KOPT-K1 (cell line): ENCODE data around the gene RALGAPA2.
A peak's percentile ranks its signal among the peaks of the same experiment; 100 is the strongest.

Source experiments
- H3K27ac ChIP-seq: fragments of 200-600 bp; sonication (generic); 2 replicates; pipeline ENCODE4 v1.5.1; 2016; ENCODE audit warnings: antibody characterized with exemption, mild to moderate bottlenecking, low read depth, low read length; ENCODE audit not compliant: poor library complexity, severe bottlenecking
- H3K36me3 ChIP-seq: fragments of 200-600 bp; sonication (generic); 2 replicates; pipeline ENCODE4 v1.5.1; 2017; ENCODE audit warnings: antibody characterized with exemption, mild to moderate bottlenecking, low read length, moderate library complexity; ENCODE audit not compliant: insufficient read depth
- H3K9me3 ChIP-seq: fragments of 200-600 bp; sonication (generic); 2 replicates; pipeline ENCODE4 v1.5.1; 2017; ENCODE audit warnings: antibody characterized with exemption, low read length, mild to moderate bottlenecking; ENCODE audit not compliant: insufficient read depth, poor library complexity, severe bottlenecking

The RALGAPA2 gene

DNA sequence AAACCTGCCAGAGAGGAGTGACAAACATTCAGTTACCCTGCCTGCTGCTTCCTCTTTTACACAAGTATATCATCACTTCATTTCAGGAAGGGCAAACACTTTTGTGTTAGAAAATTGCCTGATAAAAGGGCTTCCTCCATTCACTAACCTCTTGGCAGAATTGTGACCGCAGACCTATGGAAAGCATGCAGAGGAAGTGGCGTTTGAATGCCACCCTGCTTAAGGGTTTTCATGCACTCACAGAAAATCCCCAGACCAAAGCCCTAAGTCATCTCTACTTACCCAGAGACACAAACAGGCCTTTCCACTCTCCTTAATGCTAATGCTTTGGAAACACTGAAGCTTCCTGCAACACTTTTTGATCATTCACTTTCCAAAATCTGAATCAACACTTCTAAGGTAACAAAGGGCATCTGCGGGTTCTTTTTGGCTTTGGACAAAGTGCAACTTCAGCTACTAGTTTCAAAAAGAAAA lies 22.1 kb upstream of the RALGAPA2 start:
- no peak overlapping the region for H3K27ac ChIP-seq
- no peaks in the 10 kb centered on the region for H3K36me3 ChIP-seq
- no peaks in the 10 kb centered on the region for H3K9me3 ChIP-seq

DNA sequence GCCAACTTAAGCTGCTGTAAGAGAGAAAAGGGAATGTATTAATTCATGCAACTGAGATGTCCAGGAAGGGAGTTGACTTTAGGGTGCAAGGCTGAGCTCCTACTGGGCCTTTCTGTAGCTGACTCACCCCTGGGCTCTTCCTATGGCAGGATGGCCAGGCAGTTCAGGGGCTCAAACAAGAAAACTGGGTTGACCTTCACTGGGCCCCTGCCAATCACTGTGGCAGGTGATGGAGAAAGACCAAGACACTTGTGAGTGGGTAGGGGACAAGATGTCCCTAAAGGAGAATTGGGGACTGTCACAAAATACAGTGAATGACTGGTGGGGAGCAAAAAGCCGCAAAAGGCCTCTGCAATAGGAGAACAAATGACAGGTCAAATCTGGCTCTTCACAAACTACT lies 21.5 kb upstream of the RALGAPA2 start:
- no peaks in the 10 kb centered on the region for H3K9me3 ChIP-seq
- H3K27ac ChIP-seq, result no peak overlapping the region
- no peaks in the 10 kb centered on the region for H3K36me3 ChIP-seq

DNA sequence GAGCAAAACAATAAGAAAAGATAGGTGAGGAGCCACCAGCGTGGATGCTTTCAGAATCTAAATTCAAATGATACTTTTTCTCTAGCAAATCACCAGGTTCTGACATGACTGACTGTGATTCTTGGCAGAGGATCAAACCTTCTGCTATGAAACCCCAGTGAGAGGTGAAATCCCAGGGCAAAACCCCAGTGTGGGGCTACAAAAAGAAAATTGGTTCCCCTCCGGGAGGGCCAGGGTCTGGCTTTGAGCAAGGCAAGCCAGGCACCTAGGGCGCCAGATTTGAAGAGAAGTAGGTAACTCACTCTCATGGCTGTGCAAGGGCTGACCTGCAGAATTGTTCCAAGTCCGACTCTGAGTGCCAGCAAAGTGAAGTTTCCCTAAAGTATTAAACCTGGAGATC lies 20.2 kb upstream of the RALGAPA2 start:
- no peak overlapping the region for H3K27ac ChIP-seq
- no peaks in the 10 kb centered on the region for H3K9me3 ChIP-seq
- H3K36me3 ChIP-seq, result no peaks in the 10 kb centered on the region

GRCh38 chr20:20731945-20732296 lies 19.5 kb upstream of the RALGAPA2 start:
- H3K36me3 ChIP-seq, result no peaks in the 10 kb centered on the region
- H3K27ac ChIP-seq, result no peak overlapping the region
- H3K9me3 ChIP-seq, result no peaks in the 10 kb centered on the region

GRCh38 chr20:20731000-20731944 lies 18.8 kb upstream of the RALGAPA2 start:
- Histone ChIP-seq H3K9me3 (no peaks in the 10 kb centered on the region), H3K36me3 (no peaks in the 10 kb centered on the region), H3K27ac (no peak overlapping the region)

DNA sequence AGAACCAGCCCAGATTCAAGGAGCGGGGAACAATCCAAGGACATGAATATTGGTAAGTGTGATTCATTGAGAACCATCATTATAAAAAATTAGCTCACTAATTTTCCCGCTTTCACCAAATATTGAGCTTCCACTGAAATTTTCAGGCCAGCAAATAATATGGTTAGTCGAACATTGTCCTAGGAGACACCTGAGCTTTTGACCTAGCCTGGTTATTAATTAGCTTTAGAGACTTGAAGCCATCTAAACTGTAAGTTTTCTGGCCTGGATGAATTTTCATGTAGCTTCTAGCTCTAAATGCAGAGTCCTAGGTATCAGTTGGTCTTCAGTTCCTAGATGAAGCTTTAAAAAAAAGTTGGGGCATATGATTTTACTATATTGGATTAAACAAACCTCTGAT lies 17.1 kb upstream of the RALGAPA2 start:
- Histone ChIP-seq H3K9me3 (no peaks in the 10 kb centered on the region), H3K27ac (no peak overlapping the region), H3K36me3 (no peaks in the 10 kb centered on the region)

- Histone ChIP-seq H3K36me3 (no peaks in the 10 kb centered on the region), H3K27ac (no peak overlapping the region), H3K9me3 (no peaks in the 10 kb centered on the region)
Observed at GRCh38 chr20:20721489-20721888, 9.0 kb upstream of the RALGAPA2 start.

DNA sequence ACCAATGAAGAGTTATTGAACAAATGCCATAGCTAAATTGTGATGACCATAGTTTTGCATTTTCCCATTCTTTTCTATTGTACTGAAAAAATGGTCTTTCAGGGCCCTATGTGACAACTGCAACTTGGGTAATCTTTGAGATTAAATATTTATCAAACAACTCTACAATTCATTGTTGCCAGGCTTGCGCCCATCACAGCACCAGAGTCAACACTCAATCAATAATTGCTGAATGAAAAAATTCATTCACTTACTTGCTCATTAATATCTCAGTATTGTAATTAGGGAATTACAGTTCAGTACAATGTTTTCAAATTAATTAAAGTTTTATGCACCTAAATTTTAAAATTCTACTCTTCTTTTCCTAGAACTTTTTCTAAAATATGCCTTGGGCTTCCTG lies 7.7 kb upstream of the RALGAPA2 start:
- Histone ChIP-seq H3K36me3 (no peaks in the 10 kb centered on the region), H3K27ac (no peak overlapping the region)

DNA sequence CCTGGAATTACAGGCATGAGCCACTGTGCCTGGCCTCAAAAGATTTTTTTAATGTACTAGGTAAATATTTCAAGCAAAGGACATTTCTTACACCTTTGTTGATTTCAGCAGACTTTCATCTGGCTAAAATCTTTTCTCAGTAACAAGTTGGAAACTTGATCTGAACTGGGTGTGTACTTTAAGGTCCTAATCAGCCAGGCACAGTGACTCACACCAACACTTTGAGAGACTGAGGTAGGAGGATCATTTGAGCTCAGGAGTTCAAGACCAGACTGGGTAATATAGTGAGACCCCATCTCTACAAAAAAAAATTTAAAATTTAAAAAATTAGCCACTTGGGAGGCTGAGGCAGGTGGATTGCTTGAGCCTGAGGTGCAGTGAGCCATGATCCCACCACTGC lies 7.0 kb upstream of the RALGAPA2 start:
- Histone ChIP-seq H3K36me3 (no peaks in the 10 kb centered on the region), H3K9me3 (no peaks in the 10 kb centered on the region), H3K27ac (no peak overlapping the region)

More for the DNA sequence above, 7.7 kb upstream of the RALGAPA2 start:
- H3K9me3 ChIP-seq, result no peaks in the 10 kb centered on the region

- Histone ChIP-seq H3K36me3 (no peaks in the 10 kb centered on the region), H3K9me3 (no peaks in the 10 kb centered on the region), H3K27ac (peak overlapping the region; percentile 68)
Observed at GRCh38 chr20:20713244-20713765, 861 bp upstream of the RALGAPA2 start.

DNA sequence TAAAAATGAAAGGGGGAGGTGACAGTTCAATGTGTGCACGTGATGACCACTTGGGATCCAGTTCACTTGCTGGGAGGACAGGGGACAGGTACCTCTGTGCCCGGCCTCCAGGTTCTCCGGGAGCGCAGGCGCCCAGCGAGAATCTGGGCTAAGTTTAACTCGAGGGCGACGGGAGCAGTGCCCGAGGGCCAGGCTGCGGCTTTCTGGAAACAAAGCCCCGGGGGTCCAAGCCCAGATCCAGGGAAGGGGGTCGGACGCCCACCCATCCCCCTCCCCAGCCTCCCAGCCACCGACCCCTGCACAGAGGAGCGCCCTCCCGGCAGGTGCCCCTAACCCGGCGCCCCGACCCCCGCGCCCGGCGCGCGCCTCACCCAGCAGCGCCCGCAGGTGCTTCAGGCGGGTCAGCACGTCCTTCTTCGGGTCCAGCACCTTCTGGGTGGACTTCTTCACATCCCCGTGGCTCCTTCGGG lies 405 bp downstream of the RALGAPA2 start:
- H3K36me3 ChIP-seq, result no peaks in the 10 kb centered on the region
- H3K27ac ChIP-seq, result peak overlapping the region; percentile 68
- H3K9me3 ChIP-seq, result no peaks in the 10 kb centered on the region

DNA sequence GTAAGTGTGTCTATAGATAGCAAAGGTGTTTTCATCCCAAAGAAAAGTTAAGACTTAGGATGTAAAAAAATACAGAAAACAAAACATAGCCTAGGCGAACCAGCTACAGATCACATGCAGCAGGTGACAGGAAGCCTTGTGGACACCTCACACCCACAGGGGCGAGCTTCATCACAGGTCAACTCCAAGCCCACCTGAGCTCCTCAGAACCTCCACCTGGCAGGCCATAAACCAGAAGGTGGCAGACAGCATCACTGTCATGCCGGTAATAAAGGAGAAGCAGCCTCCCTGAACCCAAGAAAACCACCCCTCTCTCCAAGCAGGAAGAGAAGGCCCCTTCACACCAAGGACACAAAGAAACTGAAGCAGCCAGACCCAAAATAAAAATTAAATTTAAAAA lies 1.0 kb downstream of the RALGAPA2 start:
- H3K27ac ChIP-seq, result no peak overlapping the region
- H3K9me3 ChIP-seq, result no peaks in the 10 kb centered on the region
- H3K36me3 ChIP-seq, result no peaks in the 10 kb centered on the region

DNA sequence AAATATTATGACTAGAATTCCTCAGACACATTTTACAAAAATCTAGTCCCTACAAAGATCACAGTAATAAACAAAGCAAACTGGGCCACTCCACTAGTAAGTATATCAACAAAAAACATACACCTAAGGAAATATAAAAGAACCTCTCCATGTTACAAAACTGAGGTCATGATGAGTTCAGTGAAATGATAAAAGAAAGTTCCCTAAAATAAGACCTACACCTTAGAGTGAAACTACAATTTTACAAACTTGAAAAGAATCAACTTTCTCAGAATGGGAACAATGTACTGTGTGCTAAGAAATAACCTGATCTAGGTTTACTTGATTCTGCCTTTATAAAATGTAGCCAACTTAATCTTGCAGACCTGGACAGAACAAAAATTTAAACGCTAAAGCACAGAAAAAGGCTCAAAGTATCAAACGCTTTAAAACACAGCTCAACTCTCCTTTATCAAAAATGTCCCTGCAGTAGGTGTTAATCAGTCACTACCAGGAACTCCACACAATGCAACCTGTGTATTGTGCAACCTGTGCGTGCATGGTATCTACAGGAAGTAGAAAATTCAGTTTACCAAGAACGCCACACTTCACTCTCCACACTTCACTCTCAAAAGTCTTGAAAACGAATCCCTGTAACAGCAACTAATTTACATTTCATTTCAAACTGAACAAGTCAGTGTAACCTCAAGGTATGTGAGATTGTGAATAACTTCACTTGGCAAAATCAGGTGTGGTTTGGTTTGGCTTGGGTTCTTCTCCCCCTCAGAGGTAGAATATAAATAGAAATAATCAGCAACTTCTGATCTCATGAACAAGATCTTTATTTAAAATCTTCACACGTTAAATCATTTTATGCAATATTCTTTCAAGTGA lies 1.8 kb downstream of the RALGAPA2 start:
- H3K9me3 ChIP-seq, result no peaks in the 10 kb centered on the region
- no peaks in the 10 kb centered on the region for H3K36me3 ChIP-seq
- no peak overlapping the region for H3K27ac ChIP-seq

DNA sequence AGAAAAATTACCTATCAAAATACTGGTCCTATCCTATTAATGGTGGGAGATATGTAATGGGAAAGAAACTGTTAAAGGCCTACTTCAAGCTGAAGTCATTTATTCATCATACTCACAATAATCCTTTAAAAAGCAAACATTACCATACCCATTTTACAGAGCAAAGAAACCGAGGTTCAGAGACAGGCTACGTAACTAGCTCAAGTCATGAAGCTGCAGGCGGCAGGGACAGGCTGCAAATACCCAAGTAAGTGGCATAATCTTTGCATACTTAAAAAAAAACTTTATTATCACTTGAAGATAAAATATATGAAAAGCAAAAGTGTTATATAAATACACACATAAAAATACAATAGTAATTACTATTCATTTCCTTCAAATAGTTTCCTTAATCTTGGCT lies 2.6 kb downstream of the RALGAPA2 start:
- H3K9me3 ChIP-seq, result no peaks in the 10 kb centered on the region
- H3K27ac ChIP-seq, result no peak overlapping the region
- no peaks in the 10 kb centered on the region for H3K36me3 ChIP-seq

GRCh38 chr20:20706285-20706684 lies 6.2 kb downstream of the RALGAPA2 start:
- no peaks in the 10 kb centered on the region for H3K9me3 ChIP-seq
- no peak overlapping the region for H3K27ac ChIP-seq
- H3K36me3 ChIP-seq, result no peaks in the 10 kb centered on the region
